Rectal smooth muscle tissue (tissue), 1 donor: ENCODE data around the gene FOXC2.

Experiments used
- H3K27ac ChIP-seq: one replicate; pipeline ENCODE4 v1.7.0; 2013; ENCODE audit warnings: low read depth, low read length, inconsistent platforms
- H3K27me3 ChIP-seq: one replicate; pipeline ENCODE4 v1.7.0; 2013; ENCODE audit warnings: low read length; ENCODE audit not compliant: control insufficient read depth, insufficient read depth
- H3K36me3 ChIP-seq: one replicate; pipeline ENCODE4 v1.7.0; 2013; ENCODE audit warnings: low read length; ENCODE audit not compliant: control insufficient read depth, insufficient read depth
- H3K4me1 ChIP-seq: one replicate; pipeline ENCODE4 v1.7.0; 2013; ENCODE audit warnings: low read length; ENCODE audit not compliant: control insufficient read depth, insufficient read depth
- H3K4me3 ChIP-seq: one replicate; pipeline ENCODE4 v1.7.0; 2013; ENCODE audit warnings: low read length
- H3K9ac ChIP-seq: one replicate; pipeline ENCODE4 v1.7.0; 2013; ENCODE audit warnings: low read length

The FOXC2 gene

GRCh38 chr16:86527366-86527765, 39.3 kb upstream of the FOXC2 start:
- peaks cover 4% of the 10 kb centered on the region for H3K27me3 ChIP-seq
- H3K4me1 ChIP-seq = peaks cover 4% of the 10 kb centered on the region

GRCh38 chr16:86528061-86528929, 38.3 kb upstream of the FOXC2 start:
- Histone ChIP-seq H3K4me3 (no peak overlapping the region), H3K9ac (no peak overlapping the region), H3K27ac (no peak overlapping the region), H3K27me3 (no peaks in the 10 kb centered on the region), H3K36me3 (no peaks in the 10 kb centered on the region), H3K4me1 (peaks cover 4% of the 10 kb centered on the region)

More at GRCh38 chr16:86527366-86527765, 39.3 kb upstream of the FOXC2 start:
- no peaks in the 10 kb centered on the region for H3K36me3 ChIP-seq
- no peak overlapping the region for H3K4me3 ChIP-seq
- no peak overlapping the region for H3K27ac ChIP-seq
- no peak overlapping the region for H3K9ac ChIP-seq

- Histone ChIP-seq H3K4me1 (peaks cover 4% of the 10 kb centered on the region), H3K36me3 (no peaks in the 10 kb centered on the region), H3K4me3 (no peak overlapping the region), H3K9ac (no peak overlapping the region), H3K27me3 (no peaks in the 10 kb centered on the region), H3K27ac (no peak overlapping the region)
Measured at GRCh38 chr16:86529160-86529559, 37.5 kb upstream of the FOXC2 start.

GRCh38 chr16:86530251-86531190, 36.1 kb upstream of the FOXC2 start:
- Histone ChIP-seq H3K4me1 (peaks cover 4% of the 10 kb centered on the region), H3K27ac (no peak overlapping the region), H3K36me3 (no peaks in the 10 kb centered on the region), H3K4me3 (no peak overlapping the region), H3K27me3 (no peaks in the 10 kb centered on the region), H3K9ac (no peak overlapping the region)

GRCh38 chr16:86531191-86531545, 35.5 kb upstream of the FOXC2 start:
- no peaks in the 10 kb centered on the region for H3K27me3 ChIP-seq
- no peak overlapping the region for H3K4me3 ChIP-seq
- no peak overlapping the region for H3K9ac ChIP-seq
- no peak overlapping the region for H3K27ac ChIP-seq
- peaks cover 4% of the 10 kb centered on the region for H3K4me1 ChIP-seq
- no peaks in the 10 kb centered on the region for H3K36me3 ChIP-seq

- Histone ChIP-seq H3K4me3 (no peak overlapping the region), H3K27me3 (no peaks in the 10 kb centered on the region), H3K4me1 (peaks cover 4% of the 10 kb centered on the region), H3K36me3 (no peaks in the 10 kb centered on the region), H3K9ac (no peak overlapping the region), H3K27ac (no peak overlapping the region)
Measured at GRCh38 chr16:86531641-86532525, 34.7 kb upstream of the FOXC2 start.

GRCh38 chr16:86532526-86532815, 34.2 kb upstream of the FOXC2 start:
- no peaks in the 10 kb centered on the region for H3K36me3 ChIP-seq
- no peak overlapping the region for H3K27ac ChIP-seq
- no peak overlapping the region for H3K4me3 ChIP-seq
- peaks cover 4% of the 10 kb centered on the region for H3K4me1 ChIP-seq
- no peaks in the 10 kb centered on the region for H3K27me3 ChIP-seq
- H3K9ac ChIP-seq = no peak overlapping the region

- Histone ChIP-seq H3K36me3 (peaks cover 2% of the 10 kb centered on the region), H3K27me3 (no peaks in the 10 kb centered on the region), H3K27ac (no peak overlapping the region), H3K9ac (no peak overlapping the region), H3K4me3 (no peak overlapping the region), H3K4me1 (peaks cover 4% of the 10 kb centered on the region)
Measured at GRCh38 chr16:86533076-86533475, 33.6 kb upstream of the FOXC2 start.

- Histone ChIP-seq H3K9ac (no peak overlapping the region), H3K27ac (no peak overlapping the region), H3K36me3 (peaks cover 9% of the 10 kb centered on the region), H3K4me1 (peaks cover 4% of the 10 kb centered on the region), H3K27me3 (no peaks in the 10 kb centered on the region), H3K4me3 (no peak overlapping the region)
Measured at GRCh38 chr16:86533767-86534351, 32.8 kb upstream of the FOXC2 start.

- H3K9ac ChIP-seq = no peak overlapping the region
- H3K27ac ChIP-seq = no peak overlapping the region
- peaks cover 15% of the 10 kb centered on the region for H3K36me3 ChIP-seq
- H3K4me3 ChIP-seq = no peak overlapping the region
- no peaks in the 10 kb centered on the region for H3K27me3 ChIP-seq
- H3K4me1 ChIP-seq = peaks cover 4% of the 10 kb centered on the region
Measured at GRCh38 chr16:86534779-86535615, 31.6 kb upstream of the FOXC2 start.

- Histone ChIP-seq H3K4me3 (no peak overlapping the region), H3K4me1 (no peaks in the 10 kb centered on the region), H3K36me3 (peaks cover 31% of the 10 kb centered on the region), H3K9ac (no peak overlapping the region), H3K27me3 (no peaks in the 10 kb centered on the region), H3K27ac (no peak overlapping the region)
Measured at GRCh38 chr16:86536621-86537020, 30.0 kb upstream of the FOXC2 start.
